Stimulated activated CD4-positive, alpha-beta T cell treated with anti-CD3 and anti-CD28 coated beads, Interleukin-1b, Interleukin-23, amount 100 ng/mL, for 1 hour (primary cell): ENCODE results near the gene MAP2K5.

Experiments used
- DNase-seq, 2 donors: peaks; one replicate each; pipeline ENCODE4 v3.0.0-alpha.2; 2020; ENCODE audit warnings: low read depth in 2 of 2

The MAP2K5 gene

DNA sequence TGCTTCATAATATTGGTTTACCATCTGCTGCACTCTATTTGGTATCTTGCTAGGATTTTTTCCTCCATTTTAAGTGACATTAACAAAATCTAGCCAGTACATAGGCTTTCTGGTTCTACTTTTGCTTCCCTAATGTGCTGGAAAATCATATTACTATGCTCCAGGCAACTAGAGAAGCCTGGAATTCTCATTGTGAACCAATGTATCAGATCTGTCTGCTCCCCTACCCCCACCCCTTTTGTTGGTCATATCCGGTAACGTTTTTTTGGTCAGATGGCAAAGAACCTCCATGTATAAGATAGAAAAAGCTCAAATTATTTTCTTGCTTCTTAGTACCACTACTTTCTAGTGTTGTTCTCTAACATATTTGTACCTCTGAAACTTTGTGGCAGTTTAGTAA lies 17.1 kb downstream of the MAP2K5 start:
- DNase-seq: no peak

GRCh38 chr15:67560320-67560719 lies 17.8 kb downstream of the MAP2K5 start:
- no peak for DNase-seq

- DNase-seq: no peak
Measured at GRCh38 chr15:67563092-67563491, 20.6 kb downstream of the MAP2K5 start.

GRCh38 chr15:67564021-67564967 lies 21.8 kb downstream of the MAP2K5 start:
- DNase-seq: no peak

DNA sequence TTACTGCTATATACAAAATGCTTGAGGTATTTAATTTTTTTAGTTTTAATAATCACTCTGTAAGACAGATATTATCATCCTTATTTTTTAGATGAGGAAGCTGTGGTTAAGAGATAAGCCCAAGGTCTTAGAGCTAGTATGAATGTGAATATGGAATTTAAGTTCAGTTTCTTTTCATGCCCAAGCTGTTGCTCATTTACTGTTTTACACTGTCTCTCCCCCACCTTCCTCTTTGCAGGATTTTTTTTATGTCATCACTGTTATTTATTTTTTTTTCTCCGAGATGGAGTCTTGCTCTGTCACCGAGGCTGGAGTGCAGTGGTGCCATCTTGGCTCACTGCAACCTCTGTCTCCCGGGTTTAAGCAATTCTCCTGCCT lies 22.5 kb downstream of the MAP2K5 start:
- no peak for DNase-seq

DNA sequence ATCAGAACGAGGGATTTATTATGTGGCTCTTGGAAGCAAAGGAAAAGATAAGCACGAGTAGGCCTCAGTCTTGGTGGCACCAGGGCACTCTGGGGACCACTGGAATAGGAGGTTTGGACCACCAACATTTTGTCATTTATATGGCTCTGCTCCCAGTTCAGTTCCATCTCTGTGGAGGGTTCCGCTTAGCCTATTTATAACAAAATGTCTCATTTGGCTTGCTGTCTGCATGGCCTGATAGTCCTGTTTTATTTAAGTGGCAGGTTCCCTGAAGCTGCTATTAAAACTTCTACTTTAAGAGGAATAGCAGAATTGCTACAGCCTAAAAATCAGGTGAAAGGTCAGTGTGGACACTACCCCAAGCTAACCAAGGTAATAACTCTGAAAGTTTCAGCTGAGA lies 27.2 kb downstream of the MAP2K5 start:
- DNase-seq: no peak

- DNase-seq: no peak
Measured at GRCh38 chr15:67570875-67571647, 28.6 kb downstream of the MAP2K5 start.

GRCh38 chr15:67571648-67572415 lies 29.3 kb downstream of the MAP2K5 start:
- no peak for DNase-seq

DNA sequence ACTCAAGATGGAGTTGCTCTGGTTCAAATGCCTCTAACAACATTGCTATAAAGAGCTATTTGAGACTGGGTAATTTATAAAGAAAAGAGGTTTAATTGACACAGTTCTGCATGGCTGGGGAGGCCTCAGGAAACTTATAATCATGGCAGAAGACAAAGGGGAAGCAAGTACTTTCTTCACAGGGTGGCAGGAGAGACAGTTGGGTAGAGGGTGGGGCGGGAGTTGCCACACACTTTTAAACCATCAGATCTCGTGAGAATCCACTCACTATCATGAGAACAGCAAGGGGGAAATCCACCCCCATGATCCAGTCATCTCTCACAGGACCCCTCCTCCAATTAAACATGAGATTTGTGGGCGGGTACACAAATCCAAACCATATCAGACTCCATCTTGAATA lies 30.7 kb downstream of the MAP2K5 start:
- no peak for DNase-seq

DNA sequence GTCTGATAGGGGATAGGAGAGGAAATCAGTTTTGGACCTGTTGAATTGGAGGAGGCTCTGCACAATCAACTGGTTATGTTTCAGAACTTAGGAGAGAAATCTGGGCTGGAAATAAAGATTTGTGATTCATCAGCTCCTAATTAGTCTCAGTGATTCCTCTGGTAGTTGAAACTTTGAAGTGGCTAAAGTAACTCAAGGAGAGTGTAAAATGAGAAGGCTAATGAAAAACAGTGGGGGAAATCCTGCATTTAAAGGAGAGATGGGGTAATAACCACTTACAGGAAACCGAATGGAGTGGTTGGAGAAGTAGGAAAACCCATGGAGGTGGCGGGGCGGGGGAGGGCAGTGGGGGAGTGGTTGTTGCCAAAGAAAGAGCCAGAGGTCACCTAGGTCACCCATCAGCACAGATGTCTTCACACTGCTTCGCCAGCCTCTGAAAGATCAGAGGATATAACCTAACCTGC lies 32.6 kb downstream of the MAP2K5 start:
- no peak for DNase-seq

GRCh38 chr15:67578020-67578600 lies 35.6 kb downstream of the MAP2K5 start:
- no peak for DNase-seq

DNA sequence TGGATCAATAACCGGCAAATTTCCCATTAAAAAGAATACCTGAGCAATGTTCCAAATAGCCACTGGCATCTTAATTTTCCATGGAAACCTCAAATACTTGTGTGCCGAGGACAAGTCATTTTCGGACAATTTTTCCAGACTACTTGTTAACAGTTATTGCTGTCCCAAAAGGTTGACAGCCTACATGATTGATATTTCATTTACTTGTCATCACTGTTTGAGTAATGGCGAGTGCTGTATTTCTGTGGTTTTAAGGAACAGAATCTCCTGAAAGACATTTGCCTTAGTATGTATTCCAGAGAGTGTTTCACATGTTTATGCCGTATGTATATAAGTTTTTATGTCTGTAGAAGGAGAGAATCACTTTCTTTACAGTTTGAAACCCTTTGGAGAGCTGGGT lies 36.7 kb downstream of the MAP2K5 start:
- no peak for DNase-seq

- DNase-seq: no peak
Measured at GRCh38 chr15:67579967-67580366, 37.5 kb downstream of the MAP2K5 start.

DNA sequence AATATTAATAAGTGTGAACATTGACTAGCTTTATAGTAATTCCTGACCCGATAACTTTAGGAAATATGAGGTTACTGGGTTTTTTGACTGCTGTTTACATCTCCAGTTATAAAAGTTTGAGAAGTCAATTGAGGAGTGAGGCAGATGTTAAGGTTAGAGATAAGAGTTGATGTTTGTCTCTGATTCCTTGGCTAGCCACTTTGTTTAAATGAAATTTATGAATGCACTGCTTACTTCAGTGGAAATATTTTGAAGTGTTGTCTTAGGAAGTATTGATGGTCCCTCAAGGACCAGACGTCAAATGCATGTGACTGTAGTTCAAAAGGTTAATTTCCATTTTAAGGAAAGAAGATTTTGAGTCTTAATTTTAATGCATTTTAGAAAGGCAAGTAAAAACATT lies 41.7 kb downstream of the MAP2K5 start:
- no peak for DNase-seq

GRCh38 chr15:67585681-67586080 lies 43.2 kb downstream of the MAP2K5 start:
- no peak for DNase-seq

- no peak for DNase-seq
Measured at GRCh38 chr15:67587331-67587730, 44.8 kb downstream of the MAP2K5 start.

DNA sequence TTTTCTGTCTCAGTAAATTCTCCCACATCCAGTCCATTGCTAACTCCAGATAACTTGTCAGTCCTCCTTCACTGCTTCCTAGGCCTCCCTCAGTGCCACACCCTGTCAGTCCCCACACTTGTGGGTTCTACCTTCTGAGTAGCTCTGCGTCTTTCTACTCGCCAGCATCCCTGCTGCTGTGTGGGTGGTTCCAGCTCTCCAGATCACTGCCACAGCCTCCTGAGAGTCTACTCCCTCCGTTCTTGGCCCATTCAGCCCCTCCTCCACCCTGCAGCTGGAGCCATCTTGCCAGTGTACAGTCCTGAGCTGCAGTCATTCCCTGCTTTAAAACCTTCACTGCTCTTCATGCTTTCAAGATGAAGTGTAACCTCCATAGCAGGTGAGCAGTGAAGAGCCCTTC lies 45.3 kb downstream of the MAP2K5 start:
- no peak for DNase-seq

DNA sequence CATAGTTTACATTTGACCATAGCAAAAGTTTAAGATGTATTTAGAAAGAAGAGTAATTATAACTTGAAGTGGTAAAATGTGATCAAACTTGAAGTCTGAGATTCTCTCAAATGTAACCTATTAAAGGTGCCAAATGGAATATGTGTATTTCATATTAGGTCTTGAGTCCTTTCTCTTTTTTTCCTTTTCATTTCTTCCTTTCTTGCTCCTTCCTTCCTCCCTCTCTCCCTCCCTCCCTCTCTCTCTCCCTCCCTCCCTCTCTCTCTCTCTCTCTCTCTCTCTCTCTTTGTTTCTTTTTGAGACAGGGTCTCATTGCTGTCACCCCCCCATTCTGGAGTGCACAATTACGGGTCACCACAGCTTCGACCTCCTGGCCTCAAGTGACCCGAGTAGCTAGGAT lies 47.7 kb downstream of the MAP2K5 start:
- DNase-seq: no peak

- DNase-seq: no peak
Measured at GRCh38 chr15:67592245-67592644, 49.7 kb downstream of the MAP2K5 start.

DNA sequence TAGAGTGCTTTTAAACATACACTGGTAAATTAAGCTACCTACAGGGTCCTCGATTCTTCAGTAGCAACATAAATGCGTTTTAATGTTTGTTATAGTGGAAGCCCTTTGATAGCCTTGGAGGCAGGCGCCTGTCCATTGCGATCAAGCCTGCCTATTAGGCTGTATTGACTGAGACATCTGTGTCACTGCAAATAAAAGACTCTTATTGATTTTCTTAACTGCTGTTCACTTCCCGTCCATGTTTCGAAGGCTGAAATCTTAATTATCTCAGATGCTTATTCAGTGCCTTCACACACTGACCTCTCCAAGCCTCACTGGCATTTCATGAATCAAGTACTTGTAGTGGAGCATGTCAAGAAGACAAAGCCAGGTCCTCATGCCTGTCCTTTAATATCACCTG lies 51.1 kb downstream of the MAP2K5 start:
- DNase-seq: no peak

DNA sequence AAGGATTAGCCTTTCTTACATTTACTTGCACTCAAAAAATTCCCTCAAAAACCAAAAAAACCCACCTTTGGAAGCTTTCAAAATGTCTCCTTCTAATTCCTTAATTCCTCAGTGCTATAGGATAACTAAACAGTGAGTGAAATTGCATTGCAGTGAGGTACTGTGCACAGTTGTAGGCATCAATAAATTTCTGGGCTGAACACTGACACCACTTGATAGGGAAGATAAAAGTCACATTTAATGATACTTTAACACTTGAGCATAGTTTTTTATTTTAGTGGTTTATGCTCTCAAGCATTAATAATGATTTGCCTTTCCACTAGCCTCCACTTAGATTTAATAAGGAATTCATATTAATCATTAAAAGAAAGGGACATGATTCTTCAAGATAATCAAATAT lies 52.3 kb downstream of the MAP2K5 start:
- no peak for DNase-seq

- DNase-seq: no peak
Measured at GRCh38 chr15:67595572-67595971, 53.1 kb downstream of the MAP2K5 start.
